ENCODE data around the gene LRCH1.

- TF ChIP-seq ETS1 (CRISPR knock-in tag; IDR thresholded peaks at IDR 0.05) (no peak), ZBTB20 (CRISPR knock-in tag; IDR thresholded peaks at IDR 0.05; ENCODE audit: borderline replicate concordance, low read depth) (no peak), CTCF (CRISPR knock-in tag; IDR thresholded peaks at IDR 0.05) (no peak), NFRKB (IDR thresholded peaks at IDR 0.05) (no peak), ZNF317 (CRISPR knock-in tag; IDR thresholded peaks at IDR 0.05) (no peak)
Observed at GRCh38 chr13:46535002-46535401, 18.0 kb upstream of the LRCH1 start.

Measured in HepG2 (cell line).